ENCODE data around the gene TMA7B.
"Not testable (repeated sequence)": the region's sequence is repeated elsewhere in the genome, so short reads cannot be mapped to it uniquely, and the experiment has no call there.

Gene TMA7B

DNA sequence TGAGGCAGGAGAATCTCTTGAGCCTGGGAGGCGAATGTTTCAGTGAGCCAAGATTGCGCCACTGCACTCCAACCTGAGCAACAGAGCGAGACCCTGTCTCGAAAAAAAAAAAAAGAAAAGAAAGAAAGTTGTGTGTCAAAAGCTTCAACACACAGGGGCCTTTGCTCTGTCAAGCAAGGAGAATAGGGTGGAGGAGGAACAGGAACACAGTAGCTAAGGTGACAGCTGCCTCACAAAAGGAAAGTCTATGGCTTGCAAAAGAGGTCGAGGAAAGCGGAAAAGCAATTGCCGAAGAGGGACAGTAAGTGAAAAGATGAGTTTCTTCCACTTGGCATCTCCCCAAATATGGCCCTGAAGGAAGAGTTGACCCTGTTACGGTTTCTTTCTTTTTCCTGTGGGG is 26.5 kb upstream of the TMA7B start:
- DNase-seq, result no peak

DNA sequence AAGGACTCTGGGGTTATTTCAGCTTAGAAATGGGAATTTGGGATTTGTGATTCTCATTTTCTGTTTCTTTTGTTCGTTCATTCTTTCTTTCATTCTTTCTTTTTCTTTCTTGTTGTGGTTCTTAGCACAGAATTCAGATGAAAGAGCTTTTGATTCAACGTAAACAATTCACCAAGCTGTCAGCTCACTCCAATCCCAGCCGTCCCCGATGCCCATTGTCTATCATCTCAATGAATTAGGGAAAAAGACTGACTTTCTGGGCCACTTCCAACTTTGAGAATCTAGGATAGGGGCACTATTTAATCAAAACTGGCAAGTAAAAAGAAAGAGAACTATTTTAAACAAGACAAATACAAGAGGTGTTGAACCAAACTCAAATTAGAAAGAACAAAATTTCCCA is 25.1 kb upstream of the TMA7B start:
- DNase-seq, result no peak

DNA sequence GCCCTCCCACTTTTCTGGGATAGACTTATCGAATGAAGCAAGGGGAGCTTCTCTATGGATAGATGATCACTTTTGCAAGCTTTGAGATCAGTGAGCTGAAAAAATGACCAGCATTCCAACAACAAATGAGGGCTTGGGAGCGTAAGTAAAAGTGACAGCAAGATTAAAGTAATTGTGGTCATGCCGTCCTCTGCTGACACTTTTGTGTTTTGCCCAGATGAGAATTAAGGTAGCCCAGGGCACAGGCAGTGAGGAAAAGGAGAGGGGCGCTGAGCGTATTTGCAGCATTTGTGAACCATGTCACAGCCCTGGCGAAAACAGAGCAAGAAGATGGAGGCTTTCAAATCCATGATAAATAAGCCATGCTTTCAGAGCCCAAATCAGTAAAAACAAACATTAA is 24.6 kb upstream of the TMA7B start:
- no peak for DNase-seq

DNA sequence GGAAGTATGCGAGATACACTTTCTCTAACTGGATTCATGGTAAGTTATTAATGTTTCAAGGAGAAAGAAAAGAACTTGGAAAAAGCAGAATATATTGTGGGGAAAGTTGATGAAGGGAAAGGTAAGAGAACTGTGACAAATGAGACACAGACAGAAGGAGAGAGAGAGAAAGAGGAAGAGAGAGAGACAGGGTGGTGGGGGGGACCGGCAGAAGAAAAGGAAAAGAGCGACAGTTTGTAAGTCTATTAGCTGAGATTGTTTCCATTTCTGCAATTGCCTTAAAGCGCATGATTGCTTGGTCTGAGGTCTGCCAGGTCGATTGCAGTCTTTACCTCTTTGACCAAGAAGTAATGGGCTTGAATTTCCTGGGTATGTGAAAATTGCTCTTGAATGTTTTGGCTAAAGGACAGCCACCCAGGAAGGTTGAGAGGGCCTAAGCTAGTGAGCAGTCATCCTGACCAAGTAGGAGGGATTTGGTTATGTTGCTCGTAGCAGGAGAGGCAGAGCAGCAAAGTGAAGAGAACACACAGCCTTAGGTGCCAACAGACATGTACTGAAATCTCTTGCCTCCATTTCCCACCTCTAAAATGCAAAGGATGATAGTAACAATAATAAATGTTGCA is 23.6 kb upstream of the TMA7B start:
- no peak for DNase-seq

DNA sequence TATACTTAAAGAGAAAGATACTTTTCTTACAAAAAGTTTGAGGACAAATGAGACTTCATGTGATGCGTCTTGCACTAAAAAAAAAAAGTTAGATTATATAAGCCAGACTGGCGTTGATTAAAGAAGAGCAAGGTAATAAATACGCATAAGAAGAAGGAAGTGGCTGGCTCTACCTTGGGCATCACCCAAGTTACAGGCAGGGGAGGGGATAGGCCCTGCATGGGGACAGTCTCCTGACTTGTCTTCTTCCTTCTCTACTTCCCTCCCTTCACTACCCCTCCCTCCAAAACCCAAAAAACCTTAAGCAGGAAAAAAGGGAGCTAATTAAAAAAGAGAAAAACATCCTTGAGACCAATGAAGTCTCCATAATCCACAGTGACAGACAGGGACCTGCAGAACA is 22.3 kb upstream of the TMA7B start:
- DNase-seq, result no peak

DNA sequence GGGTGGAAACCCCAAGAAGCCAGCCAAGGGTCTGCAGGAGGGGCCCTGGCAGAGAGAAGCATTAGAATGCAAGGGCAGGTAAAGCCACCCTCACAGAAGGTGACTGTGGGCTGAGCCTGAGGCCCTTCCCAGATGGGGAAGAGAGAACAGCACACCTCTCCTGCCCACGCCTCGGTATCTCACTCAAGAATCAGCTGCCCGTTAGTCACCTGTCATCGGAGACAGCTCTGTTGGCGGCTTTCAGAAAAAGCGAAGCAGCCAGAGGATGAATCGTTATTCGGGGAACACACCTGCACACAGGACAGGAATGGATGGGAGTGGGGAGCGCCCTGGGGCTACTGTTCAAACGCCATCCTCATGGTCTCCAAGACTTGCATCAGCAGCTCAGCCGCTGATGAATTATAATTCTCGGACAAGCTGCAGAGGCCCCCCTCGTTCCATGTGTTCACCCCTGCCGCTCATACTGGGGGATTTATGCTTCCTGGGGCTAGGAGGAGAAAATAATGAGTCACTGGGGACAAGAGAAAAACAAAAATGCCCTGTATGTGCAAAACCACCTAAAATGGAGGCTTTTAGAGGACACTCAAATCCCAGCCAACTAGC is 21.6 kb upstream of the TMA7B start:
- DNase-seq, result no peak

DNA sequence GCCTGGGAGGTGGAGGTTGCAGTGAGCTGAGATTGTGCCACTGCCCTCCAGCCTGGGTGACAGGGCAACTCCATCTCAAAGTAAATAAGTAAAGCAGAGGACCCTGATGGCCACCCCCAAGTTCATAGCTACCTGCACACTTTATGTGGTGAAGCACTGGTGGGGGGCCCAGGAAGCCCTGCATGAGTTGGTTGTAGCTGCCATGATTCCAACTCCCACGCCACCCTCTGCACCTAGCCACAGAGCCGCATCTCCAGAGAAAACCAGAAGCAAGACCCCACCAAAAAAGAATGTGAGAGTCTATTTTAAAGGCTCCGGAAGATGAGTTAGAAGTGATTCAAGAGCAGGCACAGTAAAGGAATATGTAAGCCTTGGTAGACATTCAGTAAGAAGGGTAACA is 20.4 kb upstream of the TMA7B start:
- no peak for DNase-seq

DNA sequence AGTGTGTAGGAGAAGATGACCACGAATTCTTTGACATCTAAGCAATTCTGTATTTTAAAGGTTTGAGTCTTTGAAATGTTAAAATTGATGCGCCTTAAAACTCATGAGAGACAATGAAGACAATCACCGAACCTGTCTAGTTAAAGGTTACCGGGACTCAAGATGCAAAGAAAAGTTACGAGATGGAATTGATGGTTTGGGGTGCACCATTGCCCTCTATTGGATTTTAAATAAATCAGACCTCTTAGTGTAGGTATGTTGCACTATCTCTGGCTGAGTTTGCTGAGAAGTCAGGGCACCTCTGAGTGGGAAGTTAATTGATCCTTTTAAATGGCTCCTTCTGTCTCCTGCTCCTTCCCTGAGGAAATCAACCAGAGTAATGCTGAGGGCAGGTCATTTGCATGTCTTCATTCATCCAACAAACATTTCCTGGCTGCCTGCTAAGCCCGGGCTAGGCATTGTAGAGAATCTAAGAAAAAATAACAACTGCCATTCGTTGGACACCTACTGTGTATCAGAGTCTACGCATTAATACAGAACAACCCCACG is 19.4 kb upstream of the TMA7B start:
- no peak for DNase-seq

DNA sequence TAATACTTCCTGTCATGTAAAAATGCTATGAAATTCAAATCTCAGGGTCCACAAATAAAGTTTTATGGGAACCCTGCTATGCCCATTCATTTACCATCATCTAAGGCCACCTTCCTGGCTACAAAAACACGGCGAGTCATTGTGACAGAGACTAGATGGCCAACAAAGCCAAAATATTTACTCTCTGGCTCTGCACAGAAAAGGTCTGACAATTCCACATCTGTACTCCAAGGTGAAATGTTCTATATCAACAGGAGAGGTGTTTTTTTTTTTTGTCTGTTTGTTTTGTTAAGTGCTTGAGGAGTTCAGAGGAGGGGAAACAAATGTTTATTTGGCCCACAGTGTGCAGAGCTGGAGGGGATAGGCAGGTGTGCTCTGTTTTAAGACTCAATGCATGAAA is 18.6 kb upstream of the TMA7B start:
- no peak for DNase-seq

DNA sequence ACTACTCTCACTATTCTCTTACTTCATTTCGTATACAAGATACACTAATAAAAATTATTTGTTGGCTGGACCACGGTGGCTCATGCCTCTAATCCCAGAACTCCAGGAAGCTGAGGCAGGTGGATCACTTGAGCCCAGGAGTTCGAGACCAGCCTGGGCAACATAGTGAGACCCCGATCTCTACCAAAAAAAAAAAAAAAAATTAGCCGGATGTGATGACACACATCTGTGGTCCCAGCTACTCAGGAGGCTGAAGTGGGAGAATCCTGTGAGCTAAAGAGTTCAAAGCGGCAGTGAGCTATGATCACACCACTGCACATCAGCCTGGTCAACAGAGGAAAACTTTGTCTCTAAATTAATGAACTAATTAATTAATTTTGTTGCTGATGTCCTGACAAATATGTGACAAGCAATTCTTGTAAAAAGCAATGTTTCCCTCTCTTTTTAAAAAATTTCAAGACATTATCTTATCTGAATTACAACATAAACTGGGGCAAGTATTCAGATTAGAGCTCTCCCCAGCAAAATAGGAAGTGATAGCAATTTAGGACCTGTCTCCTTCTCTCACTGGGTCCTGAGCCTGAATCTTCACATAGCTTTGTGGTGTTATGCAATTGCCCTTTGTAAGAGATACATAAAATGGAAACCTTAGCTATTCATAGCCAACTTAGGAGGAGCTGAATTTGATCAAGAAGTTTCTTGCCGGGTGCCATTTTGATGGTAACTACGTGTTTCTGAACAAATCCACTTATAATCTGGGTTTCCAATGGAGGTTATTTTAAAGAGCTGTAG is 17.6 kb upstream of the TMA7B start:
- DNase-seq, result no peak

DNA sequence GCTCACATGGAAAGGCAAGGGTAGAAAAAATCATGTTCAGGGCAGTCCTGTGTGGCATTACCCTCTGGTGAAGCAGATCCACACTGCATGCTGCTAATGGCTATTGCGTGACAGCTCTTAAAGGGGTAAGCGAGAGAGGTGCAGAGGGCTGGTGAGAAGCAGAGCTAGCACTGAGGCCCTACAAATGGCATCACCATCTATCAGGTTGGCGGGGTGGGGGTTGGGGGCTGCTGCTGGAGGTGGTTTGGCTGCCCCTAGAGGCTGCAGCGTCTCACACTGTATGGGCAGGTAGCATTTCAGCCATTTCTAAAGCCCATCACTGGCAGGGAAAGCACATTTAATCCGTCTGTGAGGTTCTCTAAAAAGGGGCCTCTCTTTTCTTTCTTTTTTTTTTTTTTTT is 16.9 kb upstream of the TMA7B start:
- no peak for DNase-seq

DNA sequence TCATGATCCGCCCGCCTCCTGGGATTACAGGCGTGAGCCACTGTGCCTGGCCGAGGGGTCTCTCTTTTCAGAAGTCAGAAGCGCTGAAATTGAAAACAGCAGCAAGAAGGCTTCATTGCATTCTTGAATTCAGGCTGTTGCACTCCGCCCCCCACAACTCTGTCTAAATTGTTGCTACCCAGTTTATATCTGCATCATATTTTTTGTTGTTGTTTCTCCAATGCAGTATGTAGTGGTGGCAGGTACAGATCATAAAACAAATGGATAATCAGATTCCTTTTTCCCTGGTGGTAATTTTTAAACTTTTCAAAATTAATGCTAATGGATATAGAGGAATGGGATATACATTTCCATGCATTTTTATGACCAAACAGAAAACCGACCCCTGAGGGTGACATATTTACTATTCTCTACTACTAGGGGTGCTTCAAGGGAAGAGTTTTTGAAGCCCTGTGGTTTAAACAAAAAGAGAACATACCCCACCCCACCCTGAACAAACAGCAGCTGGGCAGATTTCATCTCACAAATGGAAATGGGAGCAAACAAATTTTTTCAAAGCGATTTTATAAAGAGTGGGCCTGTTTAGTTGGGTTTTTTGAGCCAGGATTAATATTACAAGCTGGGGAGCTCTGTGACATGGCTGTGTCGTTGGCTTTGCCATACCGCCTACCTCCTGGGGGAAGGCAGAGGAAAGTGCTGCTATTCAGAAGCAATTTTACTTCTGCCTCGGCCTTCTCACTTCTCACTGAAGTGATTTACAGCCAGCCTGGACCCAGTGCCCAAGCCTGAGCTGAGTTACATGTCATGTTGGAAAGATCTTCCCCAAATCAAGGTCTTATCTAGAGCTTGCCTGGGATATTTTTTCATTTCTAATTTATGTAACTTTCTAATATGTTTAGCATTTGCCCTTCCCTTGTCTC is 16.0 kb upstream of the TMA7B start:
- no peak for DNase-seq

DNA sequence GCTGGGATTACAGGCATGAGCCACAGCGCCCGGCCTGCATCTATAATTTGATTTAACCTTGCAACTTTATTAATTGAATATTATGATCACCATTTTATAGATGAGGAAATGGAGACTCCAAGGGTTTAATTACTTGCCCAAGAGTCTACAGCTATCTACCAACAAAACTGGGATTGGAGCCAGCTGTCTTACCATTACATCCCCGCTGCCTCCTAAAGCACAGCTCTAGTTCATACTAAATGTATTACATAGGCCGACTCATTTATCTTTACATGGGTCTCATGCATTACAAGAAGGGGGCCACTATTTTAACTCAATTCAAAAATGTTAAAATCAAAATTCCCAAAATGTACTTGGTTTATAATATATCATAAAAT is 14.1 kb upstream of the TMA7B start:
- DNase-seq, result no peak

DNA sequence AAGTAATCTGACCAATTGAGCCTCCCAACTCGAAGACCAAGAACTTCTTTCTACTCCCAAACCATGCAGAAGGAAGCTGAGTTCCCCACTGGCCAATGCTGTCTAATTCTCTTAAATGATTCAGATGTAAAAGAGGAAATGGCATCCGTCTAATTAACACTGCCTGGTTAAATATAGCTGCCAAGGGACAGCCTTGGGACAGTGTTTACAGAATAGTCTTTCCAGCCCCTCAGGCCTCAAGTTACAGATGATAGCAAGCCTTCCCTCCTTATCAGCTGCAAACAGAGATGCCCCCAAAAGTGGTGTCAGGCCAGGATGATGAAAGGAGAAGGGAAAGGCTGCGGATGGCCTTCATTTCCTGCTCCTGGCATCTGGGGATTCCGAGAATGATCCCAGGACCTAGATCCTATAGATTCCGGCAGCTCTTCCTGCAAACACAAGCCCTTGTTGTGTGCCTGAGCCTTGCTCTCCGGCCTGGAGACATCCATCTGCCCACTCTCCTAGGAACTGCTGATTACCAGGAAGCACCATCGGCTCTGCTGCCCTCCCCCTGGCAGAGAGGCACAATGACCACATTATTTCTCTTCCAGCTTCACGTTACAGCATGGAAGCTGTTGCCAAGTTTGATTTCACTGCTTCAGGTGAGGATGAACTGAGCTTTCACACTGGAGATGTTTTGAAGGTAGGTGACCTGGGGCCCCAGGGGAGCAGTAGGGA is 13.5 kb upstream of the TMA7B start:
- DNase-seq, result no peak

DNA sequence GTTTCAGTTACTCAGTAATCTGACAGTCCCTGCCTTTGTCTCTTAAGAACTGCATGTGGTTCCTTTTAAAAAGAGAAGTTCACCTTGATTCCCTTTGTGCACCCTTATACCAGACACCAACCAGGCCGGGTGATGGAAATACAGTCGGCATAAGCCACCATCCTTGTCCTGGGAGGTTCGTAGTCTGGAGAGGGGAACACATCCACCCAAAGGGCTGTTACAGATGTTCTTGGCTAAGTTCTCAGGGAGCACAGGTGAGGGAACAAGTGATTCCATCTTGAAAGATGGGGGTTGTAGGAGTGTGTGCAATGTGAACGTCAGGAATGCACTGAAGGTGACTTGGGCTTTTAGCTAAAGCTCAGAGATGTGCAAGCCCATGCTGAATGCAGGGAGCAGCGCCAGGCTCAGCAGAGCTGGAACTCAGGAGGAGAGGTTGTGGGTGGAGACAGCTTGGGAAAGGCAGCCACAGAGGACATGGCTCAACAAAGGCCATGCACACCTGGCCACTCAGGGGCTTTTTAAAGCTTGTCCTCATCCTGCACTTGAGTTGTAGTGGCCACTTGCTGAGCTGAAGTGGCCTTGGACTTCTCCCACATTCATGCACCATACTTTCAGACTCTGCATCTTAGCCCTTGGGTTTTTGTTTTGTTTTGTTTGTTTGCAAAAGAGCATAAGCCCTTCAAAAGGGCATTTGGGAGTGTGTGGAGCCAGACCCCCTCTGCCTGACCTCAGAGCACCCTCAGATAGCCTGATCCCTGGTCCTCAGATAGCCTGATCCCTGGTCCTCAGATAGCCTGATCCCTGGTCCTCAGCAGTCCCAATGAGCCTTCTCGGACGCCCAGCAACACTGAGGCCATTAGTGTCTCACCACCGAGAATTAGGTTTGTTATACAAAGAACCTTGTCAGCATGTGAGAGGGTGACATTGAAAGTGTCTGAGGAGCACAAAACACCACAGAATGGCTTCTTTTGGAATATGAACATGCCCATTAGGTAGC is 12.7 kb upstream of the TMA7B start:
- DNase-seq, result no peak

DNA sequence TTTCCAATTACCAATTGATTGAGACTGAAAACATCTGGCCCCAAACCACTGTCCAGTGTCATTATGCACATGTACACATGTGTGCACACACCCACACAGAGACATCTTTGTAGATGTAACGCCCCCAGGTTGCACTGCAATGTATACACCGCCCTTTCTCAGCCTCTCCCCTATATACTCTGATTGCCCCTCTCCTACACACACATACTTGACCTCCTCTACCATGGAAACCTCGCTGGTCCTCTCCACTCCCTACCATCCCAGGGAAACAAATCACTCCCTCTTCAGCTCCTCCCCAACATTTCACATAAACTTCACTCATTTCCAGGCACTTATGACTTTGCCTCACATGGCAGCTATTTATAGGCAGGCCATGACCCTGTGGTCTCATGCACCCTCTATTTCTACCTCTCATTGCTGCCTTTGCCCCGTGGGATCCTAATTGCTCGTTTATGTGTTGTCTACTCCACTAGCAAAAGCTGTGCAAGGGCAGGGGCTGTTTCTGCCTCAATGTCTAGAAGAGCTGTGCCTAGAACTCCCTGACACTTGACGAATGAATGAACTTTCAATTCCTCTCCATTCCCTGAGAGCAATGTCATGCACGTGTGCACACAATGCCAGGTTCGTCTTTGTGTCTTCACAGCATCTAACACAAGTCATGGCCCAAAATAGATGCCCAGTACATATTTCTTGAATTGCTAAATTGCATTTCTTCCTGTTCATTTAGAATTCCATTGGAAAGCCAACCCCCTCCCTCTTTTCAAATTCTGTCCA is 10.0 kb upstream of the TMA7B start:
- no peak for DNase-seq

DNA sequence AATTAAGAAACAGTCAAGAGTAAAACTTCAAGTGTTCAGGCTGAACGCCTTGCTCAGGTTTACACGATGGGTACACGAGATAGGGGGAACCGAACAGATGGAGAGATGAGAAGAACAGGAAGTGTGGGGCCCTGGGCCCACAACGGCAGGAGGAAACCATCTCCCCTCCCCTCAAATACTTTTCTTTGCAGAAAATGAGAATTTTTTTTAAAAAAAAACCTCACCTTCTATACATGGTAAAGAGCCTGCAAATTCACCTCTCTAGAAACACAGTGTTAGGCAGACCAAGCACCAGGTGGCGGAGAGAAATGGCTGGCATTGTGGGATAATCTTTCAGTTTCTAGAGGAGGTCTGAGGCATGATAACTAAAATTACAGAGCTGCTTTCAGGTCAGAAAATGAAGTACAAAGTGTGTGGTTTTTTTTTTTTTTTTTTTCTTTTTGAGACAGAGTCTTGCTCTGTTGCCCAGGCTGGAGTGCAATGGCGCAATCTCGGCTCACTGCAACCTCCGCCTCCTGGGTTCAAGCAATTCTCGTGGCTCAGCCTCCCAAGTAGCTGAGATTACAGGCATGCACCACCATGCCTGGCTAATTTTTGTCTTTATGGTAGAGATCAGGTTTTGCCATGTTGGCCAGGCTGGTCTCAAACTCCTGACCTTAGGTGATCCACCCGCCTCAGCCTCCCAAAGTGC is 8.4 kb upstream of the TMA7B start:
- DNase-seq, result not testable (repeated sequence)

DNA sequence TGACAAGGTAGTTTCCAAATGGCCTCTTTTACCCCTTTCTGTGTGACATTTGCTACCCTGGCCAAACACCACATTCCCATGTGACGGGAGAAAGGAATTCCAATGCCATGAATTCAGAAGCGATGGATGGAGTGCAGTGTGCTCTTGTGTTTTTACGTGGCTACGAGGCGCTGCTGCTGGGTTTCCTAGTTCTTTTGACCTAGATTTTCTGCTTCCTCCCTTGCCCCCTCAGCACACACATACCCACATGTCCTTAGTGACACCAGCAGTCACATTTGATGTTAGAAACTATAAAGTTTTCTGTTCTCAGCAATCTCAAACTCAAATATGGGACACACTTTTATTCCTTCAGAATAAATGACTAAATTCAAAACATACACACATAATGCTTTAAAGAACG is 7.8 kb upstream of the TMA7B start:
- DNase-seq, result no peak

DNA sequence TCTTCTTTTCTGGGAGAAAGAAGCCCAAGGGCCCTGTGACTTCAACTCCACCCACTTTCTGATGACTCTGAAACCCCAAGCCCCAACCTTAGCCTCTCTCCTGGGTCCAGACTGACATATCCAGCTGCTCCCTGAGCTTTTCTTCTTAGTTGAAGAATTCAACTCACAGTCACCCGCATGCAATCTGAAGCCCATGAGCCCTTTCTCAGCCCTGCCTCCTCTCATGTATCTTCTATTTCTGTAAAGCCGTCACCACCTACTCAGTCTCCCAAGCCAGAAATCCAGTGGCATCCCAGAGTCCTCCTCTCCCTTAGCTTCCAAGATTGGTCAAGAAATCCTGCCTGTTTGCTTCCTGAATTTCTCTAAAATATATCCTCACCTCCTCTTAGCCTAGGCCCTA is 7.1 kb upstream of the TMA7B start:
- no peak for DNase-seq

DNA sequence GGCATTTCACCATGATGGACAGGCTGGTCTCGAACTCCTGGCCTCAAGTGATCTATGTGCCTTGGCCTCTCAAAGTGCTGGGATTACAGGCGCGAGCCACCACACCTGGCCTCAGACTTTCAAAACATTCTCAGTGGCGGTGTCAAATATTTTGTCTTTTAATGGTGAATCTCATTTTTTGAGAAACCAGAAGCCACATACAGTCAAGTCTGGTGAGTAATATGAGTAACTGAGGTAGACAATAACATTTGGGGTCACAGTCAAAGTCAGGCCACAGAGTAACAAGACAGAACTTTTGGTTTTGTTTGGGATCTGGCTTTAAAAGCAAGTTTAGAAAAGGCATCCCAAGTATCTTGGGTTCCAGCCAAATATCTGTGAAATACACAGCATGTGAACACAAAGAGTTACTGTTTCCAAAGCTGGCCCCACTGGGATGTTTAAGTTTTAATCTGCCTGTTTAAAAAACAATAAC is 5.6 kb upstream of the TMA7B start:
- no peak for DNase-seq

Measured in GF-D8 (cell line).